ENCODE results near the gene COL7A1. TPM values are rescaled to one million over a fixed set of nuclear protein-coding genes. Genes with fewer than 3 reads are reported as not detected.

COL7A1 gene
- total RNA-seq, 1 experiment from 2014 or later, result 40.0 TPM

GRCh38 chr3:48573973-48574585, 21.1 kb downstream of the COL7A1 start:
- H3K4me1 ChIP-seq (ENCODE audit: control insufficient read depth, insufficient read depth, low read length), result no peaks in the 10 kb centered on the region
- TF ChIP-seq SIN3A (IDR thresholded peaks at IDR 0.05; ENCODE audit: borderline replicate concordance, insufficient read depth, low read depth, low read length), result no peak
- no peak for TF ChIP-seq POLR2AphosphoS5 (IDR thresholded peaks at IDR 0.05; ENCODE audit: low read depth, low read length)
- no peak for TF ChIP-seq TCF7L2 (IDR thresholded peaks at IDR 0.05; ENCODE audit: low read depth, low read length)
- no peak for TF ChIP-seq CTCF (IDR thresholded peaks at IDR 0.05)
- TF ChIP-seq REST (IDR thresholded peaks at IDR 0.05; ENCODE audit: insufficient read depth in 1 of 2, low read depth in 2 of 2, low read length in 1 of 2), result no peak
- no peak overlapping the region for H3K27ac ChIP-seq (ENCODE audit: low read length)
- no peak for DNase-seq (ENCODE audit: low read depth, low spot score)
- ChIA-PET CTCF (no interaction called here), POLR2A (no interaction called here)
- no peaks in the 10 kb centered on the region for H3K9me3 ChIP-seq (ENCODE audit: control insufficient read depth, insufficient read depth, low read depth, low read length)
- H3K27me3 ChIP-seq (ENCODE audit: control insufficient read depth, insufficient read depth, low read length), result no peaks in the 10 kb centered on the region
- no peak for ATAC-seq
- H3K4me3 ChIP-seq (ENCODE audit: low read depth in 2 of 2, low read length in 2 of 2), result no peak overlapping the region
- H3K36me3 ChIP-seq (ENCODE audit: control insufficient read depth, insufficient read depth, low read length), result no peaks in the 10 kb centered on the region
- in situ Hi-C loops (cut with HindIII; ENCODE audit: low pct_unique_long_range_greater_than_20kb, low sequenced_read_pairs), result no loop called here
- BruUV-seq (replicated peaks), result no TSS peak
- intact Hi-C loops (cut with micrococcal nuclease; ENCODE audit: unreplicated experiment), result no loop called here

GRCh38 chr3:48572517-48572916, 22.6 kb downstream of the COL7A1 start:
- ChIA-PET CTCF (no interaction called here), POLR2A (no interaction called here)
- Histone ChIP-seq H3K9me3 (ENCODE audit: control insufficient read depth, insufficient read depth, low read depth, low read length) (no peaks in the 10 kb centered on the region), H3K4me3 (ENCODE audit: low read depth in 2 of 2, low read length in 2 of 2) (no peak overlapping the region), H3K36me3 (ENCODE audit: control insufficient read depth, insufficient read depth, low read length) (no peaks in the 10 kb centered on the region), H3K27me3 (ENCODE audit: control insufficient read depth, insufficient read depth, low read length) (no peaks in the 10 kb centered on the region), H3K4me1 (ENCODE audit: control insufficient read depth, insufficient read depth, low read length) (no peaks in the 10 kb centered on the region), H3K27ac (ENCODE audit: low read length) (no peak overlapping the region)
- no TSS peak for BruUV-seq (replicated peaks)
- in situ Hi-C loops (cut with HindIII; ENCODE audit: low pct_unique_long_range_greater_than_20kb, low sequenced_read_pairs), result no loop called here
- no peak for ATAC-seq
- intact Hi-C loops (cut with micrococcal nuclease; ENCODE audit: unreplicated experiment), result no loop called here
- no peak for DNase-seq (ENCODE audit: low read depth, low spot score)
- TF ChIP-seq POLR2AphosphoS5 (IDR thresholded peaks at IDR 0.05; ENCODE audit: low read depth, low read length) (no peak), TCF7L2 (IDR thresholded peaks at IDR 0.05; ENCODE audit: low read depth, low read length) (no peak), REST (IDR thresholded peaks at IDR 0.05; ENCODE audit: insufficient read depth in 1 of 2, low read depth in 2 of 2, low read length in 1 of 2) (no peak), CTCF (IDR thresholded peaks at IDR 0.05) (no peak), SIN3A (IDR thresholded peaks at IDR 0.05; ENCODE audit: borderline replicate concordance, insufficient read depth, low read depth, low read length) (no peak)
